ENCODE measurements around the gene TSPAN18.
"Not testable (repeated sequence)": the region's sequence is repeated elsewhere in the genome, so short reads cannot be mapped to it uniquely, and the experiment has no call there.

TSPAN18 gene

GRCh38 chr11:44866286-44866685 is 139.5 kb downstream of the TSPAN18 start:
- no peak for DNase-seq
- intact Hi-C loops (cut with DNase I): no loop called here

GRCh38 chr11:44868021-44868420 is 141.3 kb downstream of the TSPAN18 start:
- intact Hi-C loops (cut with DNase I): no loop called here
- DNase-seq: no peak

GRCh38 chr11:44868455-44869421 is 142.0 kb downstream of the TSPAN18 start:
- intact Hi-C loops (cut with DNase I): no loop called here
- no peak for DNase-seq

GRCh38 chr11:44870181-44870580 is 143.4 kb downstream of the TSPAN18 start:
- no peak for DNase-seq
- intact Hi-C loops (cut with DNase I): no loop called here

- no peak for DNase-seq
- intact Hi-C loops (cut with DNase I): no loop called here
Observed at GRCh38 chr11:44870615-44871176, 143.9 kb downstream of the TSPAN18 start.

- intact Hi-C loops (cut with DNase I); DNase-seq: not testable (repeated sequence)
Observed at GRCh38 chr11:44871682-44872081, 144.9 kb downstream of the TSPAN18 start.

- DNase-seq: no peak
- intact Hi-C loops (cut with DNase I): no loop called here
Observed at GRCh38 chr11:44872556-44872955, 145.8 kb downstream of the TSPAN18 start.

GRCh38 chr11:44873537-44873936 is 146.8 kb downstream of the TSPAN18 start:
- no peak for DNase-seq
- intact Hi-C loops (cut with DNase I): no loop called here

GRCh38 chr11:44874284-44874683 is 147.5 kb downstream of the TSPAN18 start:
- intact Hi-C loops (cut with DNase I): no loop called here
- no peak for DNase-seq

GRCh38 chr11:44875037-44875436 is 148.3 kb downstream of the TSPAN18 start:
- intact Hi-C loops (cut with DNase I): no loop called here
- DNase-seq: no peak

GRCh38 chr11:44876194-44876723 is 149.5 kb downstream of the TSPAN18 start:
- intact Hi-C loops (cut with DNase I): no loop called here
- DNase-seq: no peak

GRCh38 chr11:44876906-44877305 is 150.1 kb downstream of the TSPAN18 start:
- intact Hi-C loops (cut with DNase I): no loop called here
- DNase-seq: no peak

- intact Hi-C loops (cut with DNase I): no loop called here
Observed at GRCh38 chr11:44877571-44878497, 151.1 kb downstream of the TSPAN18 start.

GRCh38 chr11:44878711-44879110 is 151.9 kb downstream of the TSPAN18 start:
- intact Hi-C loops (cut with DNase I): no loop called here
- DNase-seq: no peak

More at GRCh38 chr11:44877571-44878497, 151.1 kb downstream of the TSPAN18 start:
- DNase-seq: no peak

GRCh38 chr11:44879432-44879831 is 152.7 kb downstream of the TSPAN18 start:
- DNase-seq: no peak
- intact Hi-C loops (cut with DNase I): no loop called here

GRCh38 chr11:44880511-44880910 is 153.7 kb downstream of the TSPAN18 start:
- intact Hi-C loops (cut with DNase I): no loop called here
- DNase-seq: no peak

- DNase-seq: no peak
- intact Hi-C loops (cut with DNase I): no loop called here
Observed at GRCh38 chr11:44880953-44881352, 154.2 kb downstream of the TSPAN18 start.

- intact Hi-C loops (cut with DNase I): no loop called here
Observed at GRCh38 chr11:44883277-44883676, 156.5 kb downstream of the TSPAN18 start.

GRCh38 chr11:44884056-44884455 is 157.3 kb downstream of the TSPAN18 start:
- intact Hi-C loops (cut with DNase I): no loop called here
- no peak for DNase-seq

More at GRCh38 chr11:44883277-44883676, 156.5 kb downstream of the TSPAN18 start:
- no peak for DNase-seq

Data from head of caudate nucleus (tissue), 42 donors.